Ascending aorta (tissue), 2 donors: ENCODE results near the gene ATP5PO. TPM values are rescaled to one million over a fixed set of nuclear protein-coding genes. Genes with fewer than 3 reads are reported as not detected.

Experiments used
- DNase-seq, 2 donors: peaks; one replicate each; pipeline ENCODE4 v3.0.0-alpha.2; 2019; ENCODE audit warnings: low spot score in 2 of 2
- H3K27ac ChIP-seq, 2 donors: fragments of 200-600 bp; sonication (generic); one replicate each; pipeline ENCODE4 v1.5.1; 2016 to 2017; ENCODE audit warnings: mild to moderate bottlenecking in 1 of 2
- H3K27me3 ChIP-seq: fragments of 200-600 bp; sonication (generic); one replicate; pipeline ENCODE4 v1.5.1; 2017
- H3K36me3 ChIP-seq, 2 donors: fragments of 200-600 bp; sonication (generic); one replicate each; pipeline ENCODE4 v1.5.1; 2016
- H3K4me1 ChIP-seq, 2 donors: fragments of 200-600 bp; sonication (generic); one replicate each; pipeline ENCODE4 v1.5.1; 2016 to 2017; ENCODE audit warnings: mild to moderate bottlenecking in 1 of 2
- H3K4me3 ChIP-seq, 2 donors: fragments of 200-600 bp; sonication (generic); one replicate each; pipeline ENCODE4 v1.5.1; 2016 to 2017; ENCODE audit warnings: mild to moderate bottlenecking in 1 of 2
- H3K9me3 ChIP-seq, 2 donors: fragments of 200-600 bp; sonication (generic); one replicate each; pipeline ENCODE4 v1.5.1; 2016
- intact Hi-C: fragments of 100-400 bp; cut with DNase I; formaldehyde crosslinking; loops from one replicate; pipeline ENCODE4 v1.15.1; 2023
- total RNA-seq: library from RNA; depleted of rRNA; stranded (reverse); fragments of >200 nt; gene quantifications from one replicate; pipeline ENCODE4 v1.1.0, GENCODE V29; 2016
- TF ChIP-seq, protein P1 (sequence below), 3 experiments: fragments of 200-600 bp in 2 of 3; fragments of 450-650 bp in 1 of 3; sonication (generic) in 2 of 3; IDR thresholded peaks; one replicate each; pipeline ENCODE4 v1.5.1; 2016 to 2019; ENCODE audit warnings: antibody characterized with exemption in 3 of 3, mild to moderate bottlenecking in 1 of 3, moderate library complexity in 1 of 3

ATP5PO gene
- total RNA-seq, 1 donor from 2014 or later: 62.5 TPM

DNA sequence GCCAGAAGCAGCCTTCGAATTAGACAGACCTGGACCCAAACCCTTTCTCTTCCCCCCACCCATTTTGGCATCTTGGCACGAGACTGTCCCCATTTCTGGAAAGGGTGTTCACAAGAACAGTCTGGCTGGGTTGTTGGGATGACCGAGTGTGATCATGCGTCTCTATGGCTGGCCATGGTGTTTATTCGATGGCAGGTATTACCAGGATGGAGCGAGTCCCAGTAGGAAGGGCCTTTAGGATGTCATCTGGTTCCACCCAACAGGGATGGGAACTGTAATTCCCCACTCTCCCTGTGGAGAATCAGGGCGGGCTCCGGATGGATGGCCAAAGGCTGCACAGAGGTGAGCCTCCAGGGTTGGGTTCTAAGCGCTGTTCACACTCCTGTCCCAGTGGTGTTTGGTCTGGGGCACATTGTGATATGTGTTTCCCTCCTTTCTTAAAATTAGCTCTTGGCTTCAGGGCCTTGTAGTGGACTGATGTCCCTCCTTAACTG lies 33.4 kb upstream of the ATP5PO start:
- TF ChIP-seq, protein P1, sequence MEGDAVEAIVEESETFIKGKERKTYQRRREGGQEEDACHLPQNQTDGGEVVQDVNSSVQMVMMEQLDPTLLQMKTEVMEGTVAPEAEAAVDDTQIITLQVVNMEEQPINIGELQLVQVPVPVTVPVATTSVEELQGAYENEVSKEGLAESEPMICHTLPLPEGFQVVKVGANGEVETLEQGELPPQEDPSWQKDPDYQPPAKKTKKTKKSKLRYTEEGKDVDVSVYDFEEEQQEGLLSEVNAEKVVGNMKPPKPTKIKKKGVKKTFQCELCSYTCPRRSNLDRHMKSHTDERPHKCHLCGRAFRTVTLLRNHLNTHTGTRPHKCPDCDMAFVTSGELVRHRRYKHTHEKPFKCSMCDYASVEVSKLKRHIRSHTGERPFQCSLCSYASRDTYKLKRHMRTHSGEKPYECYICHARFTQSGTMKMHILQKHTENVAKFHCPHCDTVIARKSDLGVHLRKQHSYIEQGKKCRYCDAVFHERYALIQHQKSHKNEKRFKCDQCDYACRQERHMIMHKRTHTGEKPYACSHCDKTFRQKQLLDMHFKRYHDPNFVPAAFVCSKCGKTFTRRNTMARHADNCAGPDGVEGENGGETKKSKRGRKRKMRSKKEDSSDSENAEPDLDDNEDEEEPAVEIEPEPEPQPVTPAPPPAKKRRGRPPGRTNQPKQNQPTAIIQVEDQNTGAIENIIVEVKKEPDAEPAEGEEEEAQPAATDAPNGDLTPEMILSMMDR (IDR thresholded peaks at IDR 0.05): no peak

DNA sequence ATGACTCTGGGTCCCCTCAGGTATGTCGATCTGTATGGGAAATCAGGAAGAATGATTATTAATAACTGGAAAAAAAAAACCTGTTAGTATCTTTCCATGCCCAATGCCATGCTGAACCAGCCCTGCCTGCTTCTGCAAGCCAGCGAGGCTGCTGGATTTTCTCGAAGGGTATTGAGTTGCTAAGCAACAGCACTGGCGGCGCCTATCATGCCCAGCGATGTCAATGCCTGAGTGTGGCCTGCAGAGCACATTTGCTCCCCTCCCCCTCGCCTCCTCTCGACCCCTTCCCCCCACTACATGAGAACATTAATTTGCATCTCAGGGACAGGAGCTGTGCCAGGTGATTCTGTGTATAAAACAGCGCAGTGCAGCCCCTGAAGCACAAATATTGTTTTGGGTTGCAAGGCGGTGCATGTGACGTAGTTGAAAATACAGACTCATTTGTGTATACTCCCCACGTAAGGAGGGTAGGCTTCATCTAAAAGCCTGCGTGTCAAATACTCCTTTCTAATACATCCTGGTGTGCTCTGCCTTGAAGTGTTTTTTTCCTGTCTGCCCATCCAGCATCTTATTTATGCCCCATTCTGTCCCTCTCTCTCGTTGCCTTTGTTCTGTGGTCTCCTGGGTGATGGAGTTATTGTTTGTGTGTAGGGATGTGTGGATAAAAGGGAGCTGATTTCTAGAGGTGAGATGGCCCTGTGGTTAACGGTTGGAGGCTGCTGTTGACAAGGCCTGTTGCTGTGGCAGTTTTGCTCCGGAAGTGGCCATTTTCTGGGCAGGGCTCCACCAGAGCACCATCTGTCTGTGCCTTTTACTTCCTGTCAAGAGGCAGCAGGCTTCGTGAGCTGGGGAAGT lies 32.7 kb upstream of the ATP5PO start:
- DNase-seq: peak; percentile 38 to 80

More for the DNA sequence above, 33.4 kb upstream of the ATP5PO start:
- Histone ChIP-seq H3K36me3 (no peaks in the 10 kb centered on the region), H3K27me3 (no peaks in the 10 kb centered on the region), H3K27ac (peak overlapping the region; percentile 51 to 64), H3K4me3 (no peak overlapping the region), H3K9me3 (no peaks in the 10 kb centered on the region), H3K4me1 (peaks cover 5 to 12% of the 10 kb centered on the region in 2 donors)
- DNase-seq: no peak
- intact Hi-C loops: loop anchor here (1.0 kb wide), 1 partner anchor 19 kb away; no protein-coding TSS in a partner anchor

DNA sequence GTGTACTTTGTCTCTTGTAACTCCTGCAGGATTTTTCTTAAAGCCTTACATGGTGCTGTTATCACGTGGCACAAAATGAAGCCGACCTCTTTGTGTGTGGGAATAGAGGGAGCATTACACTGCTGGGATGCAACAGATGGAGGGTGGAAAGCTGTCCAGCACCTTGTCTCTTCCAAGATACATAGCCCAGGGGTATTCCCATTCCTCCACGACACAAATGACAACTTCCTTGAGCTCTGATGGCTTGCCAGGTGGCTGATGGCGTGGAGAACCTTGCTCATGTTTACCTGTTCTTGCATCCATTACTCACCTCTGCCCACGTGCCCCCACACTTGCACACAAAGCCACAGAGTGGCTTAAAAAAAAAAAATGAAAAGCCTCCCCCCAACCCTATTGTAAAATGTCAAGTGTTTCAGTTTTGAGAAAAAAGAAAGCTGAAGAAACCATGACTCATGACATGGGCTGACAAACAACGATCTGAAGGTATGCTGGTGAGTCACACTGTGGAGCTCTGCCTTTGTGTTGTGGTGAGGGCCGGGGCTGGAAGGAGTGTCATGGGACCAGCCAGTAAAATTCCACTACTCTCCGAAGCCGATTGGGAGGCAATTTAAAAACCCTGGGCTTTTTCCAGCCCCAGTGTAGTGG lies 32.0 kb upstream of the ATP5PO start:
- H3K9me3 ChIP-seq: no peaks in the 10 kb centered on the region
- no peaks in the 10 kb centered on the region for H3K27me3 ChIP-seq
- intact Hi-C loops: loop anchor here (1.0 kb wide), 1 partner anchor 21 kb away; no protein-coding TSS in a partner anchor
- H3K4me1 ChIP-seq: peaks cover 5 to 12% of the 10 kb centered on the region in 2 donors
- DNase-seq: peak; percentile 79 to 91
- no peaks in the 10 kb centered on the region for H3K36me3 ChIP-seq
- TF ChIP-seq, protein P1 (IDR thresholded peaks at IDR 0.05): no peak
- H3K4me3 ChIP-seq: peak overlapping the region; percentile 35 to 54
- H3K27ac ChIP-seq: peak overlapping the region; percentile 51 to 64

More for the DNA sequence above, 32.7 kb upstream of the ATP5PO start:
- H3K27me3 ChIP-seq: no peaks in the 10 kb centered on the region
- intact Hi-C loops: loop anchor here (1.0 kb wide), 1 partner anchor 20 kb away; no protein-coding TSS in a partner anchor
- H3K36me3 ChIP-seq: no peaks in the 10 kb centered on the region
- peaks cover 5 to 12% of the 10 kb centered on the region in 2 donors for H3K4me1 ChIP-seq
- H3K9me3 ChIP-seq: no peaks in the 10 kb centered on the region
- H3K27ac ChIP-seq: peak overlapping the region; percentile 51 to 64
- peak overlapping the region; percentile 35 to 54 for H3K4me3 ChIP-seq
- TF ChIP-seq, protein P1 (IDR thresholded peaks at IDR 0.05): no peak

DNA sequence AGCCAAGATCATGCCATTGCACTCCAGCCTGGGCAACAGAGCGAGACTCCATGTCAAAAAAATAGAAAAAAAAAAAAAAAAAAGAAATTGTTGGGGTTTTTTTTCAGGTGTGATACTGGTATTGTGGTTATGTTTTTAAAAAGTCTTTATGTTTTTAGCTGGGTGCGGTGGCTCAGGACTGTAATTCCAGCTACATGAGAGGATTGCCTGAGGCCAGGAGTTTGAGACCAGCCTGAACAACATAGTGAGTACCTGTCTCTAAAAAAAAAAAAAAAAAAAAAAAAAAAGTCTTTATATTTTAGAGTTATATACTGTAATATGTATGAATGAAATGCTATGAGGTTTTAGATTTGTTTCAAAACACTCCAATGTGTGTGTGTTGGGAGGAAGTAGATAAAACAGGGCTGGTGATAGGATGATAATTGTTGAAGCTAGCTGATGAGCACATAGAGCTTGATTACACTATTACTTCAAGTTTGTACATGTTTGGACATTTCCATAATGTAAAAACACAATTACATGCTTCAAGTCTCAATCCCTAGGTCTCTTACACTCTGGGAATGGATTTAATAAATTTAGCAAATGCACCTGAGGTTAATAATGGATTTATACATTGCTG lies 30.2 kb upstream of the ATP5PO start:
- DNase-seq: no peak
- H3K9me3 ChIP-seq: no peaks in the 10 kb centered on the region
- peaks cover 5 to 12% of the 10 kb centered on the region in 2 donors for H3K4me1 ChIP-seq
- no peaks in the 10 kb centered on the region for H3K36me3 ChIP-seq
- no peak overlapping the region for H3K27ac ChIP-seq
- no peaks in the 10 kb centered on the region for H3K27me3 ChIP-seq
- TF ChIP-seq, protein P1 (IDR thresholded peaks at IDR 0.05): no peak
- intact Hi-C loops: no loop called here
- H3K4me3 ChIP-seq: no peak overlapping the region

DNA sequence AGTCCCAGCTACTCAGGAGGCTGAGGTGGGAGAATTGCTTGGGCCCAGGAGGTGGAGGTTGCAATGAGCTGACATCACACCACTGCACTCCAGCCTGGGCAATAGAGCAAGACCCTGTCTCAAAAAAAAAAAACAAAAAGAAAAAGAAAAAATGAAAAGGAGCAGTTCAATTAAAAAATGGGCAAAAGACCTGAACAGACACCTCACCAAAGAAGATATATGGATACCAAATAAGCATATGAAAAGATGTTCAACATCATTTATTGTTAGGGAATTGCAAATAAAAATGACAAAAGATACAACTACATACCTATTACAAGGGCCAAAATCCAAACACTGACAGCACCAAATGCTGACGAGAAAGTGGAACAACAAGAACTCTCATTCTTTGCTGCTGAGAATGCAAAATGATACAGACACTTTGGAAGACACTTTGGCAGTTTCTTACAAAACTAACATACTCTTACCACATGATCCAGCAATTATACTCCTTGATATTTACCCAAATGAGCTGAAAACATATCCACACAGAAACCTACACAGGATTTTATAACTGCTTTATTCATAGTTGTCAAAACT lies 28.7 kb upstream of the ATP5PO start:
- intact Hi-C loops: loop anchor here (5.0 kb wide), 1 partner anchor 58 kb away; no protein-coding TSS in a partner anchor
- Histone ChIP-seq H3K4me1 (peaks cover 5 to 12% of the 10 kb centered on the region in 2 donors), H3K27ac (no peak overlapping the region), H3K27me3 (no peaks in the 10 kb centered on the region), H3K36me3 (no peaks in the 10 kb centered on the region), H3K9me3 (no peaks in the 10 kb centered on the region), H3K4me3 (no peak overlapping the region)
- TF ChIP-seq, protein P1 (IDR thresholded peaks at IDR 0.05): no peak
- no peak for DNase-seq
